GM12878 (cell line): ENCODE data around the gene SLC35B4.
A peak's percentile ranks its signal among the peaks of the same experiment; 100 is the strongest.

Experiments
- BCL11A ChIP-seq: IDR thresholded peaks from 2 replicates; pipeline ENCODE4 v1.6.1; 2011; ENCODE audit warnings: low read depth, low read length
- MYC ChIP-seq: IDR thresholded peaks from 2 replicates; pipeline ENCODE4 v1.6.1; 2011; ENCODE audit warnings: mild to moderate bottlenecking, low read length, moderate library complexity, inconsistent platforms; ENCODE audit not compliant: insufficient read depth, insufficient replicate concordance, insufficient read length, severe bottlenecking
- POLR2AphosphoS5 ChIP-seq: IDR thresholded peaks from 2 replicates; pipeline ENCODE4 v1.6.1; 2011; ENCODE audit warnings: mild to moderate bottlenecking, low read length, inconsistent platforms
- RAD21 ChIP-seq: IDR thresholded peaks from 2 replicates; pipeline ENCODE4 v1.6.1; 2011; ENCODE audit warnings: mild to moderate bottlenecking, low read depth, low read length, moderate library complexity; ENCODE audit not compliant: insufficient read depth
- TF ChIP-seq, protein P1 (sequence below): fragments of 450-650 bp; IDR thresholded peaks from 2 replicates; pipeline ENCODE4 v1.6.1; 2017; ENCODE audit warnings: mild to moderate bottlenecking
- TF ChIP-seq, protein P2 (sequence below): IDR thresholded peaks from 2 replicates; pipeline ENCODE4 v1.6.1; 2012; ENCODE audit warnings: low read depth, low read length, improper control_type of control experiment
- TF ChIP-seq, protein P3 (sequence below): fragments of 450-650 bp; IDR thresholded peaks from 2 replicates; pipeline ENCODE4 v1.6.1; 2016; ENCODE audit warnings: mild to moderate bottlenecking

DNA sequence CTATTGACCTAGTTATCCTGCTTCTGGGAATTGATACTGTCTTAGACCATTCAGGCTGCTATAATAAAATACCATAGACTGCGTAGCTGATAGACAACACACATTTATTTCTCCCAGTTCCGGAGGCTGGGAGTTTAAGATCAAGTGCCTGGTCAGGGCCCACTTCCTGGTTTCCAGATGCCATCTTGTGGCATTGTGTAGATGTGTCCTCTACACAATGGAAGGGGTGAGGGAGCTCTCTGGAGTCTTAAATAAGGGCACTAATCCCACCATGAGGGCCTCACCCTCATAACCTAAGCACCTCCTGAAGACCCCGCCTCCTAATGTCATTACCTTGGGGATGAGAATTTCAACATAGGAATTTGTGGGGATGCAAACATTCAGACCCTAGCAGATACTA is 62.4 kb downstream of the SLC35B4 start:
- no peak for TF ChIP-seq BCL11A
- no peak for TF ChIP-seq MYC
- TF ChIP-seq RAD21: 0 out of 2 replicates have a peak, but pooled peaks have one; percentile 16
- TF ChIP-seq, protein P1, sequence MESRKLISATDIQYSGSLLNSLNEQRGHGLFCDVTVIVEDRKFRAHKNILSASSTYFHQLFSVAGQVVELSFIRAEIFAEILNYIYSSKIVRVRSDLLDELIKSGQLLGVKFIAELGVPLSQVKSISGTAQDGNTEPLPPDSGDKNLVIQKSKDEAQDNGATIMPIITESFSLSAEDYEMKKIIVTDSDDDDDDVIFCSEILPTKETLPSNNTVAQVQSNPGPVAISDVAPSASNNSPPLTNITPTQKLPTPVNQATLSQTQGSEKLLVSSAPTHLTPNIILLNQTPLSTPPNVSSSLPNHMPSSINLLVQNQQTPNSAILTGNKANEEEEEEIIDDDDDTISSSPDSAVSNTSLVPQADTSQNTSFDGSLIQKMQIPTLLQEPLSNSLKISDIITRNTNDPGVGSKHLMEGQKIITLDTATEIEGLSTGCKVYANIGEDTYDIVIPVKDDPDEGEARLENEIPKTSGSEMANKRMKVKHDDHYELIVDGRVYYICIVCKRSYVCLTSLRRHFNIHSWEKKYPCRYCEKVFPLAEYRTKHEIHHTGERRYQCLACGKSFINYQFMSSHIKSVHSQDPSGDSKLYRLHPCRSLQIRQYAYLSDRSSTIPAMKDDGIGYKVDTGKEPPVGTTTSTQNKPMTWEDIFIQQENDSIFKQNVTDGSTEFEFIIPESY: no peak
- TF ChIP-seq, protein P2, sequence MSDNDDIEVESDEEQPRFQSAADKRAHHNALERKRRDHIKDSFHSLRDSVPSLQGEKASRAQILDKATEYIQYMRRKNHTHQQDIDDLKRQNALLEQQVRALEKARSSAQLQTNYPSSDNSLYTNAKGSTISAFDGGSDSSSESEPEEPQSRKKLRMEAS: no peak
- TF ChIP-seq, protein P3, sequence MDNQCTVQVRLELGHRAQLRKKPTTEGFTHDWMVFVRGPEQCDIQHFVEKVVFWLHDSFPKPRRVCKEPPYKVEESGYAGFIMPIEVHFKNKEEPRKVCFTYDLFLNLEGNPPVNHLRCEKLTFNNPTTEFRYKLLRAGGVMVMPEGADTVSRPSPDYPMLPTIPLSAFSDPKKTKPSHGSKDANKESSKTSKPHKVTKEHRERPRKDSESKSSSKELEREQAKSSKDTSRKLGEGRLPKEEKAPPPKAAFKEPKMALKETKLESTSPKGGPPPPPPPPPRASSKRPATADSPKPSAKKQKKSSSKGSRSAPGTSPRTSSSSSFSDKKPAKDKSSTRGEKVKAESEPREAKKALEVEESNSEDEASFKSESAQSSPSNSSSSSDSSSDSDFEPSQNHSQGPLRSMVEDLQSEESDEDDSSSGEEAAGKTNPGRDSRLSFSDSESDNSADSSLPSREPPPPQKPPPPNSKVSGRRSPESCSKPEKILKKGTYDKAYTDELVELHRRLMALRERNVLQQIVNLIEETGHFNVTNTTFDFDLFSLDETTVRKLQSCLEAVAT: no peak
- no peak for TF ChIP-seq POLR2AphosphoS5
